ENCODE measurements around the gene C2orf49. TPM values are rescaled to one million over a fixed set of nuclear protein-coding genes. Genes with fewer than 3 reads are reported as not detected.

The C2orf49 gene
- total and polyA plus RNA-seq, 9 of the 15 experiments (the other 6 are each of a cell fraction or from before 2014, with no cell fraction given), result 17.9 to 38.2 (median 25.6) TPM

- TF ChIP-seq ZBTB40 (IDR thresholded peaks at IDR 0.05), result no peak
- no peak for TF ChIP-seq ZBTB40 (CRISPR knock-in tag; IDR thresholded peaks at IDR 0.05)
- no peak for TF ChIP-seq ARID1B (IDR thresholded peaks at IDR 0.05)
- peak; percentile 67; the same call in 1 of the 2 replicates for TF ChIP-seq MYC (IDR thresholded peaks at IDR 0.05; ENCODE audit: low read depth, low read length)
- no peak for TF ChIP-seq MYC (CRISPR knock-in tag; IDR thresholded peaks at IDR 0.05; ENCODE audit: borderline replicate concordance, low read depth)
- TF ChIP-seq ETV1 (tag; conservative IDR thresholded peaks at IDR 0.05; ENCODE audit: low read depth), result peak; percentile 70
- TF ChIP-seq RCOR1 (IDR thresholded peaks at IDR 0.05; ENCODE audit: borderline replicate concordance in 1 of 2, low read depth in 2 of 2, low read length in 2 of 2), result 0 out of 4 replicates have a peak, but pooled peaks of 1 of the 2 experiments have one; percentile 68
- peak; percentile 53; the same call in 1 of the 2 replicates for TF ChIP-seq HMBOX1 (IDR thresholded peaks at IDR 0.05)
- TF ChIP-seq POU5F1 (IDR thresholded peaks at IDR 0.05; ENCODE audit: borderline replicate concordance, low read depth, low read length, partially characterized antibody), result no peak
- peak; percentile 99 for TF ChIP-seq ZBTB33 (CRISPR knock-in tag; IDR thresholded peaks at IDR 0.05)
- peak; percentile 55; the same call in 1 of the 2 replicates for TF ChIP-seq FOXP1 (CRISPR knock-in tag; IDR thresholded peaks at IDR 0.05)
- peak; percentile 44; the same call in 1 of the 2 replicates for TF ChIP-seq ETV5 (CRISPR knock-in tag; IDR thresholded peaks at IDR 0.05; ENCODE audit: low read depth)
Observed at GRCh38 chr2:105369777-105370690, 32.7 kb downstream of the C2orf49 start (continued).

All from K562 (cell line).